ENCODE results near the gene ZFHX3.
A peak's percentile ranks its signal among the peaks of the same experiment; 100 is the strongest.

The ZFHX3 gene

DNA sequence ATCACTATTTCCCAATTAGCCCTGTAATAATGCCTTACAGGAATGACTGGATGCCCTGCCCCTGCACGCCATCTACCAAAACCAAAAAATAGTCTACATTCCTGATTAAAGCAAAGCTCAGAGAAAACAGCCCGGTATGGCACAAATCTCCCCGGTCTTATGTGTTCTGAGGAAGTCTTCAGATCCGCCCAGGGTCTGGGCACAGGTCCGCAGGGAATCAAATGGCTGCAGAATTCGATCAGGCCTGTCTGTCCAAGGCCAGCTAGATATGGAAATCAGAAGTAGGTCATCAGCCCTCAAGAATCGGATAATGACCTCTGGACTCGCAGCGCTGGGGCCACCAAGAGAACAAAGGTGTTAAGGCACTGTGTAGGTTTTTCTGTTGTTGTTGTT lies 171.0 kb downstream of the ZFHX3 start:
- DNase-seq (ENCODE audit: low read depth) = no peak
- no peak overlapping the region for H3K4me3 ChIP-seq (ENCODE audit: control insufficient read depth, low read depth, low read length)
- TF ChIP-seq CTCF (conservative IDR thresholded peaks at IDR 0.05; ENCODE audit: control insufficient read depth, insufficient read depth, low read depth, low read length) = no peak

- H3K4me3 ChIP-seq (ENCODE audit: control insufficient read depth, low read depth, low read length) = no peak overlapping the region
- no peak for TF ChIP-seq CTCF (conservative IDR thresholded peaks at IDR 0.05; ENCODE audit: control insufficient read depth, insufficient read depth, low read depth, low read length)
- DNase-seq (ENCODE audit: low read depth) = peak; percentile 85
Observed at GRCh38 chr16:72876221-72876620, 171.7 kb downstream of the ZFHX3 start.

GRCh38 chr16:72875291-72876031 lies 172.5 kb downstream of the ZFHX3 start:
- no peak overlapping the region for H3K4me3 ChIP-seq (ENCODE audit: control insufficient read depth, low read depth, low read length)
- DNase-seq (ENCODE audit: low read depth) = no peak
- TF ChIP-seq CTCF (conservative IDR thresholded peaks at IDR 0.05; ENCODE audit: control insufficient read depth, insufficient read depth, low read depth, low read length) = no peak

GRCh38 chr16:72873853-72874252 lies 174.1 kb downstream of the ZFHX3 start:
- TF ChIP-seq CTCF (conservative IDR thresholded peaks at IDR 0.05; ENCODE audit: control insufficient read depth, insufficient read depth, low read depth, low read length) = no peak

GRCh38 chr16:72873044-72873443 lies 174.9 kb downstream of the ZFHX3 start:
- TF ChIP-seq CTCF (conservative IDR thresholded peaks at IDR 0.05; ENCODE audit: control insufficient read depth, insufficient read depth, low read depth, low read length) = no peak
- H3K4me3 ChIP-seq (ENCODE audit: control insufficient read depth, low read depth, low read length) = no peak overlapping the region
- DNase-seq (ENCODE audit: low read depth) = no peak

More at GRCh38 chr16:72873853-72874252, 174.1 kb downstream of the ZFHX3 start:
- no peak overlapping the region for H3K4me3 ChIP-seq (ENCODE audit: control insufficient read depth, low read depth, low read length)
- DNase-seq (ENCODE audit: low read depth) = no peak

DNA sequence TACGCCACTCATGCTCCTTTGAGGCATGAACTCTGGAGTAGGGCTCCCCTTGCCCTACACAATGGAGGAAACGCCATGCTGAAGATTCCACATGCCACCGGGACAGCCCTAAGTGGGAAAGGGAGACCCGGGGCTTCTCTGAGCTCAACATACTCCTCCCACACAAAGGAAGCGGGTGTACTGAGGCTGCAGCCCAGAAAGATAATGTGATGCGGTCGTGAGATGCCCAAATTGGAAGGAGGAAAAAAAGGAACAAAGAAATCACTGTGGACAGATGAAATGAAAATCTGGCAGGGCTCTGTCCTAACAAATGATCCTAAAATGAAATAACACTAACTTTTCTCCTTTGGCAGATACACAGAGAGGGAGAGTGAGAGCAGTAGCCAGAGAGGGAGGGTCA lies 182.1 kb downstream of the ZFHX3 start:
- H3K4me3 ChIP-seq (ENCODE audit: control insufficient read depth, low read depth, low read length) = no peak overlapping the region
- DNase-seq (ENCODE audit: low read depth) = no peak
- TF ChIP-seq CTCF (conservative IDR thresholded peaks at IDR 0.05; ENCODE audit: control insufficient read depth, insufficient read depth, low read depth, low read length) = no peak
